NCI-H1417 (cell line): ENCODE results near the gene FADS2.
A peak's percentile ranks its signal among the peaks of the same experiment; 100 is the strongest.

Experiments
- DNase-seq, 3 experiments: peaks; one replicate each; lab custom pipeline; 2025; lab: John Stamatoyannopoulos, UW

FADS2 gene

DNA sequence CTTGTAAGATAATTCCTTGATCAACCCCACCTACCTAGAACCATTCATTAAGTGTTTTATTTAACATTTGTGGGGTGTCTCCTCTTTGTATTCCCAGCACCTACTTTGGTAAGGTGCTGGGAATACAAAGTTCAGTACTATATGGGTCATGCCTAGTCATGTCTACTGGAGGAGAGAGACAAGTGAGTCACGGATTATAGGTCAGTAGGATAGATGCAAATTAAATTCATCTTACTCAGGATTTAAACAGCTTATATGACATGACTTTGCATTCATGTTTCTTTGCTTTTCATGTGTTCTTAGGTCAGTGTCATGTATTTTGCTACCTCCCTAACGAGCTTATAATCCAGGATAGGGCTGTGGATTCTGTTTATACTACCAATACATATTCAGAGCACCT is 7.9 kb upstream of the FADS2 start:
- no peak for DNase-seq

DNA sequence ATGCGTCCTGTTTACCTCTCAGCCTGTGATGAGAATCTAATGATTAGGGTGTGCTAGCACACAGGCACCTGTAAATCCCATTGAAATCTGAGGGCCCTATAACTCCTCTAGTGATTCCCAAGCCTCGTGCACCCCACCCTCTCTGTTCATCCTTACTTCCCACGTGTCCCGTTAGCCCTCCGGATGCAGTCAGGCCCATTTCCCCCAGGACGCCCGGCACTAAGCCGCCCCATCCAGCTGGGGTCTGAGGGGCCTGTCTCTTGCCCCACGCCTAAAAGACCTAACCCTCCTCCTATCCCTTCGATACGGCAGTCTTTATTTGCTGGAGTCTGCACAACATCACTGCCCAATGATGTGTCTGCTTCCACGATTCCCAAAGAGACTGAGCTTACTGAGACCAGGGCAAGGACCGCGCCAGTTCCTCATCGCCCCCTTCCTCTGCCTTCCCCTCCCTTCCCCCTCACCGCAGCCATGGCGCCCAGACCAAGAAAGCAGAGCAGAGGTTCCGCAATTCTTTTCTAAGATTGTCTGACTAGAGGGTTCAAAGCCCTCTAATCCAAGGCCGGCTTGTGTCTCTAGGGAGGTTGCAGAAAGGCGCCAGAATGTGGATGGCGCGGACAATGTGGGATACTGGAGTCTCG is 1.1 kb upstream of the FADS2 start:
- peak in 1 of 3 experiments; percentile 74 for DNase-seq

DNA sequence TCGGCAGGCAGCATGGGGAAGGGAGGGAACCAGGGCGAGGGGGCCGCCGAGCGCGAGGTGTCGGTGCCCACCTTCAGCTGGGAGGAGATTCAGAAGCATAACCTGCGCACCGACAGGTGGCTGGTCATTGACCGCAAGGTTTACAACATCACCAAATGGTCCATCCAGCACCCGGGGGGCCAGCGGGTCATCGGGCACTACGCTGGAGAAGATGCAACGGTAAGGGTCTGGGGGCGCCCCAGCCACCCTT is 204 bp downstream of the FADS2 start:
- no peak for DNase-seq

DNA sequence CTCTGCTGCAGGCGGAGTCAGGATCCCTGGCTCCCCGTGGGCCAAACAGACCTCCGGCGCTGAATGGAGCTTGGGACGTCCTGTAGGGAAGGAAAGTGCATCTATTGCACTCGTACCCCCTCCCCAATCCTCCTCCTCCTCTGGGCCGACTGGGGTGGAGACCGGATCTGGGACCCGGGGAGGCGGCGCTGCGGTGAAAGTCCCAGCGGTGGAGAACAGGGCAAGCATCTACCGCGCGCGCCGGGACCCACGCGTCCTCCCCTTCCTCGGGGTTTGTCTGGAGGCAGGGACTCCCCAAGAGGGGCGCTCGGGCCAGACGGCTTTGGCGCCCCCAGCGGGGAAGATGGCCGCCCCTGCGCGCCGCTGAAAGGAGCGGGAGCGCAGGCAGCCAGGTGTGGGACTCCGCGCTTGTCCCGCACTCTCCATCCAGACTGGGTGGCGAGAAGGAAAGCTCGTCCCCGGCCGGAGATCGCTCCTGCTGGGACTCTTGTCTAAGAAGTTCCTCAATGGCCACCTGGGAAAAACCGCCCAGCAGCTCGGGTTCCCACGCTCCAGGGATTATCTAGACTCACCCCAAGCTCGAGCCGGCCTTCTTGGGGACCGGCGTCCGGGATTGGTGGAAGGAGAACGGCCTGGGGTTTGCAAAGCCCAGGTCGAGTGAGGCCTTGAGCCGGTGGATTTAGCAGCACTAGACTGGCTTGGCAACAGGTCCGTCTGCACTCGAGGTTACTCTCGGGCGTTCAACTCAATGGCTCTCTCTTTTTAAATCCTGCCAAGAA is 718 bp downstream of the FADS2 start:
- DNase-seq, result peak; percentile 47 to 79 (median 79)

DNA sequence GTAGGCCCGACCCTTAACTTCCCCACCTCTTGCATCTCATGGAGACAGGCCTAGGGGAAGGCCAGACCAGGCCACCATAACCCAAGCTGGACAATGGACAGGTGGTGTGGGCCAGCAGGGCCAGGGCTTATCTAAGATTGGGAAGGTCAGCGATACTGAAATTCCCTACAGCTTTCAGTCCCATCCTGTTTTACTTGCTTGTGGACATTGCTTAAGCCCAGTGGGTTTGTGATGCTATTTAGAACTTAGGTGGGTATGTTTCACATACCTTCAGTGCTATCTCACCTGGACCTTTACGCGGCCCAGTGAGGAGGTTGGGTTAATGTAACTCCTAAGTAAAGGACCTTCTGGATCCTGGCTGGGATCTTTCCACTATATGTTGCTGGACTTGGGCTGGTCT is 1.7 kb downstream of the FADS2 start:
- no peak for DNase-seq

DNA sequence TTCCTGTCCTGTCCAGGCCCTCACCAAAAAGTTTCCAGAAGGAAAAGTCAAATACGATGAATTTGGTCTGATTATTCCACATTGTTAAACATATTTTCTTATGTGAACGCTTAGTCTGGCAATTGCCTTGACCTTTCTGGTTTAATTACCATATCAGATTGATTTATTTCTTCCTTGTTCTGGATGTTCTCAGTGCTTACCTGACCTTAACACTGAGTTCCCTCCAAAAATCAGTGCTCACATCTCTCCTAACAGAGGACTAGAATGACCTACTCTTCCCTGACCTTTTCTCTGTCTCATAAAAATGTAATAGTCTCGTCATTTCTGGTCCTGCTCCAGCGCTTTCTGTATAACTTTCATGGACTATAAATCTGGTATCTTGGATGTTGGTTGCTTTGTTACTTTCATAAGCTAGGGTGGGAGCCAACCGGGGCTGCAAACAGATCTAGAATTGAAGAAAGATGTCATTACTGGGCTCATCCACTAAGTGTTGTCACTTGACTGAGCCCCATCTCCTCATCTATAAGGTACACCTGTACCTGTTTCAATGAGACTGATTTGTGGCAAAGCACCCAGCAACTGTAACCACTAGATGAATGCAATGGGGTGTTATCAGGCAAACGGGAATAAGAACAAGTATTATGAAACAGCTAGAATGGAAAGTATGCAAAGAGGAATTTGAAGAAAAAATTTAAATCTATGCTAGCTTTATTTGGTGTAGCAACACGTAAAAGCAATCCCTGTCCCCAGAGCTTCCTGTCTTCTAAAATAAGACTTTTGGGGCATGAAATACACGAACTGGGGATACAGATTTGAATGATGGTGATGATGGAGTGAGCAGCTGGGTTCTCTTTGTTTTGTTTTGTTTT is 2.4 kb downstream of the FADS2 start:
- DNase-seq, result no peak

DNA sequence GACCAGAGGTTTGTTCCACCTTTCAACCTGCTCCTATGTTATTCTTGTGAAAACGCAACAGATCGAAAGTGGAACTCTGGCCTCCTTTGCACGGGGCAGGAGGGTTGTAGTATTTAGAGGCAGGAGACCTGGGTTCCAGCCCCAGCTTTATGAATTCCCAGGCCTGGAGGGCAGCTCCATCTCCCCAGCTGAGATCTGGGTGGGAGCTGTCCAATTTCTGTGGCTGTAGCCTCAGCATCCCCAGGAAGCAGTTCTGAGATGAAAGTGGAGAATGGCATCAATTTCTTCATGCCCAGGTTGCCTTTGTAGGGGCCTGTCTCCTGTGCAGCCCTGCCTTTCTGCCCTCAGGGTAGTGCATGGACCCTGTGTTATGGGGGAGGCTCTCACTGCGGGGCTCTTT is 4.1 kb downstream of the FADS2 start:
- DNase-seq, result no peak

DNA sequence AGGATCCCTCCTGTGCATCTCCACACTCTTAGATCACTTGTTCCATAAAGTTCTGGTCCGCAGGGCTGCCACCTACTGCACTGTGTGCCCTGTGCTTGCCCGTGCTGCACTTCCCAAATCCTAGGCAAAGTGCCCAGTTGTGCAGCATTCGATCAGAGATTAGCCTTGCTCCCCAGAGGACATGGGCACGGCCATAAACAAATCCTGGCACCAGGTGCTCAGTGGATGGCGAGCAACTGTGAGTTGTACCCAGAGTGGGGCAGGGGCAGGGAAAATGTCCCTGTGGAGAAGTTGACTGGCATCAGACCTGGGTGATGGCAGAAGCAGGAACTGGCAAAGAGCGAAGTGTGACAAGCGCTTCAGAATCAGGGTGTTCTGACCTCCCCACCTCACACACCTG is 4.7 kb downstream of the FADS2 start:
- DNase-seq, result no peak

DNA sequence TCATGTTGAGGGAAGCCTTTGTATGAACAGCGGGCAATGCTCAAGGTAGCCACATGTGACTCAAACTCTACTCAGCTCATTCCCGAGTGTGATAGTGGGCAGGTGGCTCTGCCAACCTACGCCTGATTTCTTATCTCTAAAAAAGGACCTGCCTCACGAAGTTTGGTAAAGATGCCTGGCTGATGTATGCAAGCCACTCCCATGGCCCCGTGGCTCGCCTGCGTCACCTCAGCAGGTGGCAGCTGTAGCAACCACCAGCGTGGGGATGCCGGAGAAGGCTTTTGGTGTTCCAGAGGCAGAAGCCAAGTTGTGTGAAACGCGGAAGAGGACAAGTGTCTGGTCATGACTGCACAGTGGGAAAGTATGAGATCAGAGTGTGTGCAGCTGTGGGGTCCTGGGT is 5.4 kb downstream of the FADS2 start:
- DNase-seq, result no peak

DNA sequence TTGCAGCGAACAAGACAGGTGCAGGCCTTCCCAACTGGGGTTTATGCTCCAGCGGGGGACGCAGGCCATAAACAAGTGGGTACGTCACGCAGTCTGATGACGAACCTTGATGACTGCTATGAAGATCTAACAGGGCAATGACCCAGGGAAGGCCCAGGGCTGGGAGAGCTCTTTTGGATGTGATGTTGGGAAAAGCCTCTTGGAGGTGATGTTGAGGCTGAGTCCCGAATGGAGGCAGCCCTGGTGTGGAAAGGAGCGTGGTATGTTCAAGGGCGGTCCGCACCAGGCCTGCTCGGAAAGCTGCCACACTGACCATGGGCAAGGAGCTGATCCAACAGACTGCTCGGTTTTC is 5.8 kb downstream of the FADS2 start:
- DNase-seq, result no peak

DNA sequence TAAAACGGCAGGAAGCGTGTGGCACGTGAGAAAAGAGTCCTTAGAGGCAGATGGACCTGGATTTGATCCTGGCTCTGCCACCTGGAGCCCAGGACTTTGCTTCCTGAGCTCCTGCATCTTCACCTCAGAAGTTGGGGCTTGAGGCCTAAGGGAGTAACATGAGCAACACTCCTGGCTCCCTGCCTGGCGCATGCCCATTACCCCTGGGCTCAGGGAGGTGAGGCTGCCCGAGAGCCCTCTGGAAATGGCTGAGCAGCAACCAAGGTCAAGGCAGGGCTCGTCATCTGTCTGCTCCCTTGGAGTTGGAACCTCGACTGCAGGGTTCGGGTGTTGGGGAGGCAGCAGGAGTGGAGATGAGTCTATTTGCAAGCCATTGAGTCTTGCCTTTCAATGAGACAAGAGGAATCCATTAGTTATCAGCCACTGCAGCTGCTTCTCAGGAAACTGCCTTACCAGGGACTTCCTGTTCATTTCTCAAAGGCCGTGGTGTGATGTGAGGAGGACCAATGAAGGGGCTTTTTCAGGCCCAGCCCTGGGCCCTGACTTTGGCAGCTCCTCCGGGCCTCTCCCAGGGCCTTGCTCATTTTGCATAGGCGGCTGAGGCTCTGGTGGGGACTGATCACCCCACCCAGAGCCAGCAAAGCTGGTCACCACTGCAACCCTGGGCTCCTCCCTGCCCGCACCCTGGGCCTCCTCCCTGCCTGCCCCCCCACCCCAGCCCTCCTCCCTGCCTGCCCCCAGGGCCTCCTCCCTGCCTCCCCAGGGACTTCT is 6.4 kb downstream of the FADS2 start:
- DNase-seq, result no peak

DNA sequence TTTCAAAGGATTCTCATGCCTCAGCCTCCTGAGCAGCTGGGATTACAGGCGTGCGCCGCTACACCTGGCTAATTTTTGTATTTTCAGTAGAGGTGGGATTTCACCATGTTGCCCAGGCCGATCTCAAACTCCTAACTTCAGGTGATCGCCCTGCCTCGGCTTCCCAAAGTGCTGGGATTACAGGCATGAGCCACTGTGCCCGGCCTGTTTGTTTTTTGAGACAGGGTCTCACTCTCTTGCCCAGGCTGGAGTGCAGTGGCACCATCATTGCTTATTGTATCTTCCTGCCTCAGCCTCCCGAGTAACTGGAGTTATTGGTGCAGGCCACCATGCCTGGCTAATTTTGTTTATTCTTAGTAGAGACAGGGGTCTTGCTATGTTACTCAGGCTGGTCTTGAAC is 8.1 kb downstream of the FADS2 start:
- DNase-seq, result no peak

DNA sequence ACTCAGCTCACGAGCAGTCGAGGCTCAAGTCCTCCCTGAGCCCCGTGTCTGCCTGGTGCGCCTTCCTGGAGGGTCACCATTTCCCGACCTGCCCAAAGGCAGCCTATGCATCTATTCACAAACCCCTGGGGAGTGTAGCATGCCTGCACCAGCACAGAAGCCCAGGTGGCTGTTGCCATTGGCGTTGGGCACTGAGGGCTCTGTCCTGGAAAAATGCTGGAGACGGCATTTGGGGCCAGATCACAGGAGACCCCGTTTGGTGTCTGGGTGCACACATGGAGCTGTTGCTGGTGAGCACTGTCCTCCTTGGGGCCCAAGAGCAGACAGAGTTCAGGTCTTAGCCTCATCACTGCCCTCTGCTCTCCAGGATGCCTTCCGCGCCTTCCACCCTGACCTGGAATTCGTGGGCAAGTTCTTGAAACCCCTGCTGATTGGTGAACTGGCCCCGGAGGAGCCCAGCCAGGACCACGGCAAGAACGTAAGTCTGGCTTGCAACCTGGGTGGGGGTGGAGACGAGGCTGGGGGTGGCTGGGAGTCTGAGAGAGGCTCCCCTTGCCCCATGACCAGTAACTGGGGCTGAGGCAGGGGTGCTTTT is 9.4 kb downstream of the FADS2 start:
- DNase-seq, result no peak

DNA sequence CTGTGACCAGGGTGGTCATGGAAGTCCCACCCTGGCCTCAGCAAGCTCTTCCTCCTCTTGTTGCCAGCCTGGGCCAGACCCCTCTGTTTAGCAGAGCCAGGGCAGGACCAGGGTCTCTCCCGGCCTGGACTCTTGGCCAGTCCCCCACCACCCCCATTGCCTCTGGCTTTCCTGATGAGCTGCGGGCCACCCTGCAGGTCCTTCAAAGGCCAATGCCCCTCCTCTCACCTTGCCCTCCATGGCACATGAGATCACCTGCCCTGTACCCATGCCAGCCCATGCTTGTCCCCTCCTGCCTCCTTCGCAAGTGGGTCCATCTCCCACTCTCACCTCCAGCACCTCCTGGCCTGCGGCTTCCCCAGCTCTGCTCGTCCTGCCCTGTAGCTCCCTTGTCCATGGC is 10.4 kb downstream of the FADS2 start:
- DNase-seq, result no peak

DNA sequence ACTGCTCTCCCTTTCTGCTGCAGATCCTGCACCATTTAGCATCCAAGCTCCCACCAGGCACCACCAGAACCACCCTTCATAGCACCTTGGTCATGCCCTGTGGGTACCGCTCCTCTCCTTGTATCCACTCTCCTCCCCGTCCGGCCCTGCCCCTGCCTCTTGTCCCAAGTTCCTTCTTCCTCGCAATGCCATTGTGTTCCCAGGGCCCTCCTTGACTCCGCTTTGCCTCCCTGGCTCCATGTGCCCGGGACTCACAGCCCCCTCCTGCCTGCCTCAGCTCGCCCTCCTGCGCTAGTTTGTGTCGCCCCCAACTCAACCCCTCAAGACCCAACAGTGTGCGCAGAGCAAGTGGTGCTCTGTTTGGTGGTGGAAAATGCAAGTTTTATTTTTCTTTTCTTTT is 10.8 kb downstream of the FADS2 start:
- DNase-seq, result no peak

DNA sequence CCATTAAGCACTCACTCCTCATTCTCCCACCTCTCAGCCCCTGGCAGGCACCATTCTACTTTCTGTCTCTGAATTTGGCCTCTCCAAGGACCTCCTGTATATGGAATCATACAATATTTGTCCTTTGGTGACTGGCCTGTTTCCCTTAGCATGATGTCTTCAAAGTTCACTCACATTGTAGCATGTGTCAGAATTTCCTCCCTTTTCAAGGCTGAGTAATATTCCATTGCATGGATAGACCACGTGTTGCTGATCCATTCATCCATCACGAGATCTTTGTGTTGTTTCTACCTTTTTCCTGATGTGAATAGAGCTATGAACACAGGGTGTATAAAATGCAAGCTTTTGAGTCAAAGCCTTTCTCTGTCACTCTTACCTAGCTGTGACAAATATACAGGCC is 11.6 kb downstream of the FADS2 start:
- no peak for DNase-seq

DNA sequence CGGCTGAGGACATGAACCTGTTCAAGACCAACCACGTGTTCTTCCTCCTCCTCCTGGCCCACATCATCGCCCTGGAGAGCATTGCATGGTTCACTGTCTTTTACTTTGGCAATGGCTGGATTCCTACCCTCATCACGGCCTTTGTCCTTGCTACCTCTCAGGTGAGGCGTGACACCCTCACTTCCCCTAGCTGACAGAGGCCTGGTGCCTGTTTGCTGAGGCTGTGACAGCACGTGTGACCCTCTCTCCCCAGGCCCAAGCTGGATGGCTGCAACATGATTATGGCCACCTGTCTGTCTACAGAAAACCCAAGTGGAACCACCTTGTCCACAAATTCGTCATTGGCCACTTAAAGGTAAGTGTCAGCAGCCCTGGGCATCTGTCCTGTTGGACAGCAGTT is 12.3 kb downstream of the FADS2 start:
- DNase-seq, result no peak

DNA sequence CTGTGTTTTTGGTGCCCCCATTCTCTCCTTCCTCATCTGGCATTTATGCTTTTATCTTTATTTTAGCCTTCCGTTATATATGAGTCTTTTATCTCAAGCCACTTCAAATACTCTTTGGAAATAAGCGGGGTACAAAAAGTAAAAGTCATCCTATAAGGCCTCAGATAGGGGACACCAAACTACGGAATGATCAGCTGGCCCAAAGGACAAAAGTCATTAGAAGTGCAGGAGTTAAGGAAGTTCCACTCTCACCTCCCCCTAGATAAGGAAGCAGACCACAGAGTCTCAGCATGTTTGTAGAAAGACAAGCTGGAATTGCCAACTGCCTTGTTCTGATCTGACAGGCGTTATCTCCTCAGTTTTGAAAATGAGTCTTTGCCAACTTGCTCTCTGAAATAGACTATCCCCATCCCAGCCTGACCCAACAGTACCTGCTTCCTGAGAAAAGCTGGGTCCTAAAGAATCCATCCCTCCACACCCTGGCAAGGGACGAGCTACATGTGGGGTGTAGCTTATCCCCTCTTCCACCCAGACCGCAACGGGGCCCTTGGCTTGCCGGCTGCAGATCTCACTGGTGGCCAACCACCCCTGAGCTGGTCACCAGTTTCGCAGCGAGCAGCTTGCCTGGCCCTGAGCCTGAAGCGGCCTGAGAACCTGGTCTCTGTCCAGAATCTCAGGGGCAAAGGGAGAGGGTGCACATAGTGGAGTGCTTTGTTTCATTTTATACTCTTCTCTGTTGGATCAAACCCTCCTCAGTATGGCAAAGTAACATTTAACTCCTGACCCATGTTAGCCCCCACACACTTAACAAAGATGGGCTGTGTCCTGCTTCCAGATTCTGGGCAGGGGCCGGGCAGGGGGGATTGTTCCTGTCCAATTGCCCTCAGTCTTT is 13.8 kb downstream of the FADS2 start:
- no peak for DNase-seq

DNA sequence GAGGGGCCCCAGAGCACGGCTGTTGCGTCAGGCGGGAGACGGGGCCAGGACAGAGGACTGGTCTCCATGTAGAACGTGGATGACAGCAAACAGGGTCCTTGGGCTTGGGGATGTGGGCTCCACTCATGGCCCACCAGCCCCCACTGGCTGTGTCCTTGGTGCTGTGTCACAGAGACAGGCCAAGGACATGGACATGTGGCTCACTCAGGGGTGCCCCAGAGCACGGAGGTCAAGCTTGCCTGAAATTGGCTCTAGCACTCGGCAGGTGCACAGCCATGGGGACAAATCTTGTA is 14.4 kb downstream of the FADS2 start:
- no peak for DNase-seq

DNA sequence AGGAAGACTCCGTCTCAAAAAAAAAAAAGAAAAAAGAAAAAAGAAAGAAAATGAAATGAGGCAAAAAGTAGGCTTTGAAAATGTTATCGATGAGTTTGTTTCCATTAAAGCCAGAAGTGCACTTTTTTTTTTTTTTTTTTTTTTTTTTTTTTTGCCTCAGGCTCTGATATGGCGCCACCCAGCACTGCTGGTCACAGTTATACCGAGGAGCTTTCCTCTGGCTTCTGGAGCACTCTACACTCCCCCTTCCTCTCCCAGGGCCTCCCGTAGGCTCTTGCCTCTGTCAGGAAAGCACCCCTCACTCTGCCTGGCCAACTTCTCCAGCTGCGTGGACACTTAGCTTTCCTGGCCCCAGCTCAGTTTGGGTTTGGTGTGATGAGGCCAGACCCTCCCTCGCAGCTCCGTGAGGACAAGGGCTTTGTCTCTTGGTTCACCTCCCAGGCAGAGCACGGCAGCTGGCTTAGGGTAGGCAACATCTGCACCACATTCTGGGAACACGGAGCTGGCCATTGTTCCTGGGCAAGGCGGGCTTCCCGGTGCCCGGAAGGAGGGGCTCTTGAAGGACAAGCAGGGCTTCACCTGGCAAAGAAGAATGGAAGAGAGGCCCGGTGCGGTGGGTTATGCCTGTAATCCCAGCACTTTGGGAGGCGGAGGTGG is 16.9 kb downstream of the FADS2 start:
- DNase-seq, result no peak
